K562 (cell line): Measurements from ENCODE around the gene CELSR1. TPM values are rescaled to one million over a fixed set of nuclear protein-coding genes. Genes with fewer than 3 reads are reported as not detected.

ENCODE experiments used
- ATAC-seq: fragments of 200-7000 bp; cut with Tn5 transposase; 3 replicates; pipeline ENCODE4 v1.9.1; 2020; ENCODE audit warnings: moderate library complexity
- BruUV-seq: library from RNA; stranded (reverse); fragments of 400-500 nt; replicated peaks from 2 replicates; lab custom pipeline; 2021; lab: Mats Ljungman, UMichigan
- CTCF ChIA-PET: fragments of 300-600 bp; formaldehyde crosslinking; extraction: SDS; loops from one replicate; lab custom pipeline; 2021; ENCODE audit warnings: low intra/inter-chr PET ratio; lab: Yijun Ruan, JAX
- POLR2A ChIA-PET: fragments of 300-600, 350-650 bp; sonication (Branson Sonifier 250); formaldehyde crosslinking; extraction: SDS; loops from one replicate; lab custom pipeline; 2021; ENCODE audit warnings: antibody characterized with exemption, inconsistent platforms; lab: Yijun Ruan, JAX
- DNase-seq, 4 experiments: peaks; one replicate each; pipeline versions ENCODE4 v3.0.0 to v3.0.0-alpha.2; 2011 to 2018; ENCODE audit warnings: low spot score in 3 of 4, mixed read lengths in 3 of 4; ENCODE audit errors: extremely low read depth in 1 of 4
- FAIRE-seq: peaks from 2 replicates; lab custom pipeline; 2011; peaks lifted over from hg19 to GRCh38; lab: Jason Lieb, UNC
- H2AFZ ChIP-seq: 2 replicates; pipeline ENCODE4 v1.6.0; 2011; ENCODE audit warnings: low read depth, low read length, control low read depth, inconsistent platforms
- H3K27ac ChIP-seq: fragments of 200-600 bp; 3 replicates; pipeline ENCODE4 v1.8.0; 2011; ENCODE audit warnings: low read depth, mild to moderate bottlenecking, control low read depth, inconsistent platforms, low read length, moderate library complexity, mixed read lengths; ENCODE audit errors: extremely low read depth
- H3K27me3 ChIP-seq, 2 experiments: fragments of 300-600 bp in 1 of 2; 2 replicates in 1 of 2; 3 replicates in 1 of 2; pipeline versions ENCODE4 v1.6.0 to v1.8.0; 2011; ENCODE audit warnings: inconsistent platforms in 2 of 2, low read length in 2 of 2, mild to moderate bottlenecking in 1 of 2, mixed read lengths in 1 of 2, moderate library complexity in 1 of 2; ENCODE audit not compliant: control insufficient read depth in 2 of 2, insufficient read depth in 2 of 2
- H3K36me3 ChIP-seq: fragments of 300-600 bp; 3 replicates; pipeline ENCODE4 v1.8.0; 2011; ENCODE audit warnings: mild to moderate bottlenecking, low read length, inconsistent platforms; ENCODE audit not compliant: control insufficient read depth, insufficient read depth
- H3K4me1 ChIP-seq, 2 experiments: fragments of 200-600 bp in 1 of 2; replicated peaks in 1 of 2; 2 replicates in 1 of 2; 3 replicates in 1 of 2; pipeline versions ENCODE4 v1.5.1 to v1.8.0; 2011; ENCODE audit warnings: inconsistent platforms in 2 of 2, low read length in 2 of 2, mild to moderate bottlenecking in 1 of 2, mixed read lengths in 1 of 2, moderate library complexity in 1 of 2; ENCODE audit not compliant: control insufficient read depth in 2 of 2, insufficient read depth in 2 of 2
- H3K4me2 ChIP-seq: 2 replicates; pipeline ENCODE4 v1.6.1; 2011; ENCODE audit warnings: low read length, control low read depth, inconsistent platforms, mixed read lengths; ENCODE audit not compliant: insufficient read depth
- H3K4me3 ChIP-seq: fragments of 200-600 bp; sonication (generic), shearing (Covaris generic); 2 replicates; pipeline ENCODE4 v1.5.1; 2016; ENCODE audit warnings: control low read depth, inconsistent platforms
- H3K79me2 ChIP-seq: fragments of 200-600 bp; 3 replicates; pipeline ENCODE4 v1.8.0; 2011; ENCODE audit warnings: low read length, inconsistent platforms; ENCODE audit not compliant: control insufficient read depth, insufficient read depth
- H3K9ac ChIP-seq, 2 experiments: 2 replicates each; pipeline versions ENCODE4 v1.6.0 to v1.6.1; 2011; ENCODE audit warnings: low read depth in 2 of 2, low read length in 2 of 2, control low read depth in 1 of 2, inconsistent platforms in 1 of 2, mild to moderate bottlenecking in 1 of 2, mixed read lengths in 1 of 2; ENCODE audit not compliant: insufficient read depth in 1 of 2
- H3K9me1 ChIP-seq: one replicate; pipeline ENCODE4 v1.6.0; 2011; ENCODE audit warnings: inconsistent platforms, mild to moderate bottlenecking, low read length, moderate library complexity; ENCODE audit not compliant: control insufficient read depth, insufficient read depth
- H3K9me3 ChIP-seq: replicated peaks from 2 replicates; pipeline ENCODE4 v1.5.1; 2011; ENCODE audit warnings: low read depth, low read length, inconsistent platforms; ENCODE audit not compliant: control insufficient read depth, insufficient read depth
- H4K20me1 ChIP-seq: replicated peaks from 2 replicates; pipeline ENCODE4 v1.6.1; 2011; ENCODE audit warnings: low read length, inconsistent platforms, mixed read lengths; ENCODE audit not compliant: control insufficient read depth, insufficient read depth
- AFF4 ChIP-seq: sonication (generic); formaldehyde crosslinking; IDR thresholded peaks from 2 replicates; pipeline ENCODE4 v1.8.0; 2023; ENCODE audit warnings: mild to moderate bottlenecking, missing genetic modification reagents
- ATF4 ChIP-seq: fragments of 450-650 bp; formaldehyde crosslinking; IDR thresholded peaks from 2 replicates; pipeline ENCODE4 v1.4.0; 2022; ENCODE audit warnings: mild to moderate bottlenecking, moderate library complexity
- ELF1 ChIP-seq: fragments of 200-800 bp; sonication (Bioruptor generic); IDR thresholded peaks from 2 replicates; pipeline ENCODE4 v1.6.1; 2016; ENCODE audit warnings: missing genetic modification characterization, missing compliant biosample characterization
- EZH2 ChIP-seq: IDR thresholded peaks from 2 replicates; pipeline ENCODE4 v1.6.1; 2012; ENCODE audit warnings: low read depth, mild to moderate bottlenecking, inconsistent platforms, low read length, borderline replicate concordance
- HES1 ChIP-seq: fragments of 450-650 bp; IDR thresholded peaks from 2 replicates; pipeline ENCODE4 v1.6.1; 2016; ENCODE audit warnings: low read depth, mild to moderate bottlenecking, moderate library complexity
- MTF1 ChIP-seq: fragments of 250-450 bp; sonication (Bioruptor Pico); IDR thresholded peaks from 2 replicates; pipeline ENCODE4 v1.9.0; 2021; ENCODE audit warnings: moderate library complexity, mild to moderate bottlenecking, inconsistent platforms, borderline replicate concordance
- MYBL2 ChIP-seq, 2 experiments: fragments of 450-650 bp in 1 of 2; sonication (generic) in 1 of 2; formaldehyde crosslinking in 1 of 2; IDR thresholded peaks; 2 replicates each; pipeline versions ENCODE4 v1.6.1 to v1.8.1; 2017 to 2022; ENCODE audit warnings: borderline replicate concordance in 1 of 2, inconsistent platforms in 1 of 2, low read depth in 1 of 2, mild to moderate bottlenecking in 1 of 2, missing genetic modification reagents in 1 of 2, moderate library complexity in 1 of 2
- NCOA1 ChIP-seq: fragments of 450-650 bp; IDR thresholded peaks from 2 replicates; pipeline ENCODE4 v1.6.1; 2016; ENCODE audit warnings: low read depth
- POLR2B ChIP-seq: fragments of 450-650 bp; IDR thresholded peaks from 2 replicates; pipeline ENCODE4 v1.6.1; 2018; ENCODE audit warnings: low read depth; ENCODE audit not compliant: partially characterized antibody
- SETDB1 ChIP-seq: IDR thresholded peaks from one replicate; pipeline ENCODE4 v1.6.1; 2012; ENCODE audit warnings: low read length, control low read depth, inconsistent platforms
- SRF ChIP-seq, 2 experiments: fragments of 250-450, 450-650 bp in 1 of 2; sonication (Bioruptor Pico) in 1 of 2; sonication (generic) in 1 of 2; formaldehyde crosslinking; IDR thresholded peaks; 2 replicates each; pipeline versions ENCODE4 v1.5.0 to v1.5.1; 2020 to 2022; ENCODE audit warnings: mild to moderate bottlenecking in 1 of 2, missing genetic modification reagents in 1 of 2
- TSC22D4 ChIP-seq: fragments of 450-650 bp; IDR thresholded peaks from 2 replicates; pipeline ENCODE4 v1.6.1; 2016; ENCODE audit warnings: missing genetic modification characterization, missing biosample characterization, control low read depth
- YY1 ChIP-seq, 3 experiments: IDR thresholded peaks; 2 replicates each; pipeline ENCODE4 v1.6.1; 2011; ENCODE audit warnings: low read length in 2 of 3, mild to moderate bottlenecking in 2 of 3, moderate library complexity in 2 of 3, borderline replicate concordance in 1 of 3, control low read depth in 1 of 3, low read depth in 1 of 3; ENCODE audit not compliant: insufficient read depth in 3 of 3, insufficient replicate concordance in 2 of 3, control insufficient read depth in 1 of 3, insufficient read length in 1 of 3; ENCODE audit errors: extremely low read depth in 1 of 3
- WGBS: fragments of 100-300 bp; shearing (Covaris generic); methylation state at CpG from one replicate; pipeline ENCODE4 v1.1.6; 2016; ENCODE audit warnings: low coverage, mixed read lengths; ENCODE audit not compliant: insufficient coverage; ENCODE audit errors: missing lambda C conversion rate; 5-methylcytosine and 5-hydroxymethylcytosine counted together
- in situ Hi-C: fragments of 300-500 bp; cut with MboI; formaldehyde crosslinking; loops from 4 replicates; pipeline ENCODE4 v1.15.0; 2018; ENCODE audit warnings: inconsistent platforms, mixed read lengths
- intact Hi-C: fragments of 100-400 bp; cut with micrococcal nuclease; formaldehyde crosslinking; loops from 2 replicates; pipeline ENCODE4 v1.14.2; 2022
- polyA plus RNA-seq, 8 experiments: library from polyadenylated mRNA; depleted of rRNA in 4 of 8; stranded (reverse) in 5 of 8; unstranded in 3 of 8; fragments of >200 nt; fragmentation: Nextera tagmentation in 2 of 8; fragmentation: Illumina TruSeq in 1 of 8; extraction: Ambion mirVana in 2 of 8; extraction: Trizol in 1 of 8; gene quantifications; 2 replicates each; pipeline versions ENCODE4 v1.2.1 to v1.2.3, GENCODE V29; 2011 to 2014; ENCODE audit warnings: inconsistent platforms in 1 of 8, missing spikeins in 1 of 8
- total RNA-seq, 7 experiments: library from RNA; depleted of rRNA in 6 of 7; stranded (reverse); fragments of >200 nt in 6 of 7; fragmentation: Illumina TruSeq in 2 of 7; extraction: Trizol in 2 of 7; gene quantifications; 2 replicates each; pipeline versions ENCODE4 v1.2.1 to v1.2.3, GENCODE V29; 2011 to 2021; ENCODE audit warnings: low replicate concordance in 1 of 7

Gene CELSR1
- total and polyA plus RNA-seq, 9 of the 15 experiments (the other 6 are each of a cell fraction or from before 2014, with no cell fraction given): under 0.01 to 0.09 TPM; not detected in 7

- BruUV-seq: no TSS peak
- H3K27ac ChIP-seq: no peak overlapping the region
- no peaks in the 10 kb centered on the region for H3K36me3 ChIP-seq
- no peaks in the 10 kb centered on the region for H3K79me2 ChIP-seq
- in situ Hi-C loops (no loop called here), intact Hi-C loops (no loop called here)
- H4K20me1 ChIP-seq: no peaks in the 10 kb centered on the region
- ChIA-PET POLR2A (interaction anchor here (0.7 kb wide), 1 partner anchor 270 kb away, joined by 3 read pairs; no protein-coding TSS in a partner anchor), CTCF (no interaction called here)
- no peak overlapping the region for H3K4me3 ChIP-seq
- no peak overlapping the region for H3K4me2 ChIP-seq
- no peak overlapping the region for H2AFZ ChIP-seq
- H3K4me1 ChIP-seq: no peaks in the 10 kb centered on the region
- H3K9me1 ChIP-seq: no peaks in the 10 kb centered on the region
- DNase-seq (no peak), ATAC-seq (no peak), FAIRE-seq (no peak)
- H3K27me3 ChIP-seq: peaks cover 10 to 75% of the 10 kb centered on the region in 2 experiments; a peak in 4 of 5 replicates
- WGBS: 0% methylated on average over 19 of the region's 24 CpGs
- H3K9ac ChIP-seq: no peak overlapping the region
- H3K9me3 ChIP-seq: no peaks in the 10 kb centered on the region
- TF ChIP-seq SRF (CRISPR knock-in tag; IDR thresholded peaks at IDR 0.05) (no peak), NCOA1 (no peak), YY1 (IDR thresholded peaks at IDR 0.05; ENCODE audit: borderline replicate concordance in 1 of 3, control insufficient read depth in 1 of 3, extremely low read depth in 1 of 3, insufficient read depth in 3 of 3, insufficient read length in 1 of 3, insufficient replicate concordance in 2 of 3, low read depth in 1 of 3, low read length in 2 of 3) (no peak), MTF1 (no peak), HES1 (no peak), MYBL2 (IDR thresholded peaks at IDR 0.05; ENCODE audit: low read depth) (no peak), MYBL2 (CRISPR knock-in tag; IDR thresholded peaks at IDR 0.05; ENCODE audit: borderline replicate concordance) (no peak), EZH2 (no peak), TSC22D4 (tag) (no peak), AFF4 (CRISPR knock-in tag) (no peak), ATF4 (CRISPR knock-in tag) (no peak), POLR2B (no peak), SETDB1 (no peak), ELF1 (no peak)
These were observed 120.4 kb downstream of the CELSR1 start for GRCh38 chr22:46416891-46417580.
